Neural progenitor cell (in vitro differentiated cells): ENCODE data around the gene ARHGAP42.
"Not testable (repeated sequence)": the region's sequence is repeated elsewhere in the genome, so short reads cannot be mapped to it uniquely, and the experiment has no call there.

ENCODE experiments used
- CTCF ChIP-seq: fragments of 200-600 bp; sonication (generic); IDR thresholded peaks from 2 replicates; pipeline ENCODE4 v1.5.1; 2017; ENCODE audit warnings: antibody characterized with exemption, mild to moderate bottlenecking
- EZH2 ChIP-seq: fragments of 200-600 bp; sonication (generic); IDR thresholded peaks from 2 replicates; pipeline ENCODE4 v1.6.1; 2017; ENCODE audit warnings: antibody characterized with exemption, mild to moderate bottlenecking, moderate library complexity
- EZH2phosphoT487 ChIP-seq: fragments of 200-600 bp; sonication (generic); IDR thresholded peaks from 2 replicates; pipeline ENCODE4 v1.6.1; 2017; ENCODE audit warnings: antibody characterized with exemption

- not testable (repeated sequence) for TF ChIP-seq CTCF, EZH2, EZH2phosphoT487
Observed at GRCh38 chr11:100666816-100667215, 20.3 kb upstream of the ARHGAP42 start.
